ACC112 (cell line): ENCODE data around the gene USH2A.

Experiments used
- H2AFZ ChIP-seq: fragments of 200-600 bp; sonication (generic); one replicate; pipeline ENCODE4 v1.6.0; 2017; ENCODE audit warnings: antibody characterized with exemption, low read length; ENCODE audit not compliant: unreplicated experiment
- H3K27ac ChIP-seq: fragments of 200-600 bp; sonication (generic); 2 replicates; pipeline ENCODE4 v1.5.1; 2014; ENCODE audit warnings: low read depth, mild to moderate bottlenecking, antibody characterized with exemption, low read length, moderate library complexity
- H3K27me3 ChIP-seq: fragments of 200-600 bp; sonication (generic); 2 replicates; pipeline ENCODE4 v1.6.1; 2014; ENCODE audit warnings: mild to moderate bottlenecking, antibody characterized with exemption, low read length, moderate library complexity, mixed read lengths; ENCODE audit not compliant: insufficient read depth
- H3K36me3 ChIP-seq: fragments of 200-600 bp; sonication (generic); 2 replicates; pipeline ENCODE4 v1.6.1; 2016; ENCODE audit warnings: mild to moderate bottlenecking, antibody characterized with exemption, low read length, moderate library complexity, mixed read lengths; ENCODE audit not compliant: insufficient read depth
- H3K4me1 ChIP-seq: fragments of 200-600 bp; sonication (generic); one replicate; pipeline ENCODE4 v1.6.1; 2016; ENCODE audit warnings: low read length, mixed read lengths; ENCODE audit not compliant: insufficient read depth, unreplicated experiment, control insufficient read depth
- H3K4me3 ChIP-seq: fragments of 200-600 bp; sonication (generic); 2 replicates; pipeline ENCODE4 v1.5.1; 2014; ENCODE audit warnings: mild to moderate bottlenecking, low read depth, low read length
- H3K79me2 ChIP-seq: fragments of 200-600 bp; sonication (generic); one replicate; pipeline ENCODE4 v1.6.0; 2016; ENCODE audit warnings: low read length; ENCODE audit not compliant: control insufficient read depth, unreplicated experiment, insufficient read depth

The USH2A gene

DNA sequence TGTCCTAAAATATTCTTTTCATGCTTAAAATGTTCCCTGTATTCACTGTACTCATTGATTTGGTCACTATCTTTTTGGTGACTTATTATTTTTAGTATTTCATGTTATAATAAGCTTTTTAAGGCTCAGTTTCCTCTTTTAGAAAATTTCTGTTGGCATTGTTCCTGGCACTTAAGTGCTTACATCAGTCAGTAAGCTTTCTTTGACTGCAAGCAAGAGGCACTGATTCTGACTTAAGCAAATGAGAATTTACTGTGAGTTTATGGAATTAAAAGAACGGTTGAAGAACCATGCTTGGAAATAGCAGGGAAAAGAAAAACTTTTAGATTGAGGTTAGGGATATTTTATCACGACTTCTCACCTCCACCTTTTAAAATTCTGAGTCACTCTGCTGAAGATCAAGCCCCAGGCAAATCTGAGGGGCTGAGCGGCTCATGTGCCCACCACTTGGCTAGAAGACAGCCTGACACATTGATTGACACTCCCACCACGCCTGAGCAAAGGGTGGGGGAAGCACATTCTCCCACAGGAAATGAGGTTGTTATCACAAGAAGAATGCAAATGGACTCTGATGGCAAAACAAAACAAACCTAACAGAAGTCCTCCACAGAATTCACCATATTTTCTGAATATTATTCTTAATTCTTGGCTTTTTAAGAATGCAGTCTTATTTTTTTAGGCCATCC is 753.3 kb downstream of the USH2A start:
- H3K27ac ChIP-seq = no peak overlapping the region
- no peak overlapping the region for H2AFZ ChIP-seq
- H3K79me2 ChIP-seq = no peaks in the 10 kb centered on the region
- peaks cover 5% of the 10 kb centered on the region; the same call in 1 of the 2 replicates for H3K27me3 ChIP-seq
- no peak overlapping the region for H3K4me3 ChIP-seq
- no peaks in the 10 kb centered on the region for H3K36me3 ChIP-seq
- H3K4me1 ChIP-seq = peaks cover 3% of the 10 kb centered on the region

DNA sequence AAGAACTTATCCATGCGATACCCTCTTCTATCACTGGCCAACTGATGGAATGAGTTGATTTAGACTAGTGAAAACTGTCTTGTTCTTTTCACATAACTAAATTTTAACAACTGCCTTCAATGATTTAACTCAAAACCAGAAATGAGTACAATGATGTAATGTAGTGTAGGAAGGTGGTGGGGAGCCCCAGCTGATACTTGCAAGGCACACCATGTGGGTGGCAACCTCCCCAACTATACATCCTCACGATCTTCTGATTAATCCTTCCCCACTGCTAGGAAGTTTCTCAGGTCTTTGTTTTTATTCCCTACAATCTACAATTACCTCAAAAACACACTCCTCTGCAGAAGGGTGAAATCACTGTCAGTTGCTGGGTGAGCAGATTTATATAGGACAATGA is 755.5 kb downstream of the USH2A start:
- Histone ChIP-seq H3K79me2 (no peaks in the 10 kb centered on the region), H3K4me1 (peaks cover 3% of the 10 kb centered on the region), H3K4me3 (no peak overlapping the region), H3K27ac (no peak overlapping the region), H3K27me3 (peaks cover 5% of the 10 kb centered on the region; the same call in 1 of the 2 replicates), H2AFZ (no peak overlapping the region), H3K36me3 (no peaks in the 10 kb centered on the region)

DNA sequence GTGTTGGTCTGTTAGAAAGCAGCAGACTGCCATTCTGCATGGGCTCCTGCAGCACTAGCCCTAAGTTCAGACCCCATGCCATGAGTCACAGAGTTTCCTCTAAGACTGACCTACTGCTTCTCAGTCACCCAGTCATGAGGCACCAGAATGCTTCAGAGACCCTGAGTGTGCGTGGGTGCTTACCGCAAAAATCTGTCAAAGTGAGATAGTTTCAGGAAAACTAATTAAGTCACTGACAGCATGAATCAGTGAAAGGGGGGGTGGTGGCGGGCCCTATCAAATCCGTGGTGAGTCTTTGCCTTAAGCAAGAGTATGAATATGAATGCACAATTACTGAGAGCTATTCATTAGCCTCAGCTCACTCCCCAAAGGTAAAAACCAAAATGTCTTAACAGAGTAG is 758.0 kb downstream of the USH2A start:
- no peak overlapping the region for H2AFZ ChIP-seq

DNA sequence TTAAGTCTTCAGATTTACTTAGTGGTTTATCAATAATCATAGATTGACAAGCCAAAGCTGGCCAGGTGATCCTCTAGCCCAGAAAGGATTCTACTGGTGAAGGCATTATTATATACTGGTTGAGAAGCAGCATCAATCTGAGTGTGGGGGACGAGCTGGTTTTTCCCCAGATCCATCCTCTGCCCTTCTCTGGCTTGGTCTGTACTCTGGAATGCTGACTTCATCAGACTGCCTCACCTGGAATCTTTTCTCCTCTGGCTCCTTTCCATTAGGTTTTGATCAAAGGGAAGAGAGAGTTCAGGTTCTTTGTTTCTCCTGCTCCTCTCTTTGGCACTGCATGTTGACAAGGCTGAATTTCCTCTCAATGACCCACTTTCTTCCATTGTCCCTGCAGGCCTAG is 762.2 kb downstream of the USH2A start:
- Histone ChIP-seq H3K79me2 (no peaks in the 10 kb centered on the region), H3K27ac (no peak overlapping the region), H3K4me1 (peaks cover 3% of the 10 kb centered on the region), H3K4me3 (no peak overlapping the region), H3K27me3 (peaks cover 5% of the 10 kb centered on the region; the same call in 1 of the 2 replicates), H3K36me3 (no peaks in the 10 kb centered on the region), H2AFZ (no peak overlapping the region)

More for the DNA sequence above, 758.0 kb downstream of the USH2A start:
- Histone ChIP-seq H3K27me3 (no peaks in the 10 kb centered on the region; the same call in 1 of the 2 replicates), H3K4me3 (no peak overlapping the region), H3K27ac (no peak overlapping the region), H3K4me1 (peaks cover 3% of the 10 kb centered on the region), H3K36me3 (no peaks in the 10 kb centered on the region), H3K79me2 (no peaks in the 10 kb centered on the region)

DNA sequence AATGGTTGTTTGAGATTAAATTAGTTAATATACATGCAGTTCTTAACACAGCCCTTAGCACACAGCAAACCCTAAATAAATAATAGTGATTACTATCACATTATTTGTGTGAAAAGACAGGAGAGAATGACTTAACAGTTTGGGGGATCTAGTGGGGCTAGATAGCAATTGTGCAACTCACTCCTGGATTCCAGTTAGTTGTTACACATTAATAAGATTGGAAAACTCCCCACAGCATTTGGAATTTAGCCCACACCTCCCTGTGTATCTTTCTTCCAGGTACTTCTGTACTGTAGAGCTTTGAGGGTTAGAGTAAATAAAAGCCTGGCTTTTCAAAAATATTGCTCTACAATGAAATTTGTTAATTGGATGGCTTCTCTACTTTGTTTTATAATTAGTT is 763.0 kb downstream of the USH2A start:
- Histone ChIP-seq H2AFZ (no peak overlapping the region), H3K79me2 (no peaks in the 10 kb centered on the region), H3K27me3 (peaks cover 5% of the 10 kb centered on the region; the same call in 1 of the 2 replicates), H3K36me3 (no peaks in the 10 kb centered on the region), H3K27ac (no peak overlapping the region), H3K4me1 (no peaks in the 10 kb centered on the region), H3K4me3 (no peak overlapping the region)

DNA sequence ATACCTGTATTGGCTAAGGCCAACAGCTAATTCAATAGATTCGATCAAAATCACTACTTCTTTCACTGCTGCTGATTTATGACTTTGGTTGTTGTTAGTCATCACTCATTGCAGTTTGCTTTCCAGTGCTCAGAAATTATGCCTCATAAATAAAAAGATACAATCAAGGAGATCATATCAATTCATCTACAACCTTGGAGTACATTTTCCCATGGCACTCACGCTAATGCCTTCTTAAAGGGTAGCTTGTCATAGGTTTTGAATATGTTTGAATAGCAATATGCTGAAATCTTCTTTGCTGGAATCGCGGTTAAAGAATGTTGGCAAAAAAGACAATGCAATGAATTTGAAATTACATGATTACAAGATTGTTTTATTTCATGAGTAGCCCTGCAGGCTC is 766.2 kb downstream of the USH2A start:
- Histone ChIP-seq H3K79me2 (no peaks in the 10 kb centered on the region), H3K27ac (no peak overlapping the region), H3K4me1 (peaks cover 3% of the 10 kb centered on the region), H3K4me3 (no peak overlapping the region), H2AFZ (no peak overlapping the region), H3K36me3 (no peaks in the 10 kb centered on the region), H3K27me3 (peaks cover 5% of the 10 kb centered on the region; the same call in 1 of the 2 replicates)

DNA sequence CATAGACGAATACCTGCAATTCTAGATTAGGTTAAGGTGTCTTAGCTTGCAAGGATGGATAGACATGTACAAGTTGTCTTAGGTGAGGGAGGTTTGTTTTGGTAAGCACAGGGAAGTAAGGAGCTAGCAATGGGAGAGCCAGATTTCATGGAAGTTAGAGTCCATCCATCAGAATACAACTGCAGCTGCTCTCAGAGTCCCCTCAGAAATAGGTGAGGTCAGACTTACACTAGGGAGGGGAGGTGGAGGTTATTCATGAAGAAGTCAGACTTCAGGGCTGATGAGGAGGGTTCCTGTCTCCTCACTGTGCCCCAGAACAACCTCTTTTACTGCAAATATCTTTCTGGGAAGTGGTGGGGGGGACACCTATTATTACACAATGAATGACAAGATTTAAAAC is 770.9 kb downstream of the USH2A start:
- Histone ChIP-seq H3K27me3 (peaks cover 3% of the 10 kb centered on the region; the same call in 1 of the 2 replicates), H3K27ac (no peak overlapping the region), H3K36me3 (no peaks in the 10 kb centered on the region), H3K4me3 (no peak overlapping the region), H3K79me2 (no peaks in the 10 kb centered on the region), H2AFZ (peak overlapping the region; percentile 19), H3K4me1 (peaks cover 10% of the 10 kb centered on the region)

DNA sequence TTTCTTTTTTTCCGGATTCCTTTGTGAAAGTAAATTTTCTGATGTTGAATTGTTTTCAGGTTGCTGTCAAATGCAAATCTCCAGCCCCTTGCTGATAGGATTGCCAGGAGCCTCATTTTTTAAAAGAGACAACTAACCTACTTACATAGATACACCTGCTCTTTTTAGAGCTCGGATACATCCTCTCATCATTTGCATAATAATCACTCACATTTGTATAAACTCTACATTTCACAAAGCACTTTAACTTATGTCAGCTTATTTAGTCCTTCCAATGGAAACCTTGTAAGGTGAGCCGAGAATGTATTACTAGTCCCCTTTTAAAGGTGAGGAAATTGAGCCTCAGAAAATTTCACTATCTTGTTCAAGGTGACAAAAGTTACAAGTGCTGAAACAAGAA is 771.4 kb downstream of the USH2A start:
- no peaks in the 10 kb centered on the region for H3K79me2 ChIP-seq

DNA sequence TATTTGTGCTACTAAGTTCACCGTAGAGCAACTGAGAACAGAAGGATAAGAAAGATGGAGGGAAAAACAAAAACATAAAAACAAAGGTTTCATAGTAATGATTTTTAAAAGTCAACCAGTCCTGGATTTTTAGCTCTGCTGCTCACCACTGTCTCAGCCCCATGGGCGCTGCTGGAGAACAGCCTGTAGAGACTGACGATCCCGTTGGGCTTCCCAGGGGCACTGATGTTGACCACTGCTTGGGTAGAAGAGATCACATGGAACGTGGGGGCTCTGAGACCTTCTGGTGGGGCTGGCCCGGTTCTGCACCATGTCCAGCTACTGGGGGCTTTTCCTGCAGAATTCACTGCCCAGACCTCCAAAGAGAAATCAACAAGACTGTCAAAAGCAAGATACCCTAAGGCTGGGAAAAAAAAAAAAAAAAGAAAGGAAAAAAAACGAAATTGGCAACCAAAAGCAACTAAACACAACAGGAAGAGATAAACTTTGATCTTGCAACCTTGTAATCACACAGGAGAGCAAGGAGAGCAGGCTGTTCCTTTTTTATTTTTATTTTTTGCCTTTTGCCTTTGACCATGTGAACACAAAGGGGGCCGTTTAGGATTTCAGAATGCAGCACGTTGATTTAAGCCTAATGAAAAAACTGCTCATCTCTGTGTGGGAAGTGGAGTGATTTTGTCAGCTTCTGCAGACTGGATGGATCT is 772.6 kb downstream of the USH2A start:
- no peaks in the 10 kb centered on the region for H3K36me3 ChIP-seq
- H3K27ac ChIP-seq = no peak overlapping the region
- H3K4me1 ChIP-seq = peaks cover 10% of the 10 kb centered on the region
- H3K79me2 ChIP-seq = no peaks in the 10 kb centered on the region
- H3K4me3 ChIP-seq = no peak overlapping the region
- peak overlapping the region; percentile 31 for H2AFZ ChIP-seq
- no peaks in the 10 kb centered on the region for H3K27me3 ChIP-seq

More for the DNA sequence above, 771.4 kb downstream of the USH2A start:
- Histone ChIP-seq H2AFZ (peak overlapping the region; percentile 31), H3K27me3 (no peaks in the 10 kb centered on the region), H3K36me3 (no peaks in the 10 kb centered on the region), H3K4me3 (peak overlapping the region; percentile 56), H3K27ac (no peak overlapping the region), H3K4me1 (peaks cover 10% of the 10 kb centered on the region)

DNA sequence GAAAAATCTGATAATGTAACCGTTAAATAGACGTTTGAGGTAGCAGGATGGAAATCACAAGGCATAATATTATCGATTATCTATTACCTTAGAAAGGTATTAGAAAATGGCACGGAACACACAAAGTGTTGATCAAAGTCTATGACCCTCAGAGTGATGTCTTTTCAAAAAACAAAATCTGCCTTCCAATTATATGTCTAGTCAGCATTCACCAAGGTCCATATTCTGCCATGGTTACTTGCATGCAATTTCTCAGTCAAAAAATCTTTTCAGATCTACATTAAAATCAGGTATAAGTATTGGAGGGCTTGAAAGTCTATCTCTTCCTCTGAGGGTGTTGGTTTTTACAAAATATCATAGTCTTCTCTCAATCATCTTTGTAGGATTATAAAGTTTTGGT is 774.3 kb downstream of the USH2A start:
- Histone ChIP-seq H3K4me3 (no peak overlapping the region), H3K27ac (no peak overlapping the region), H3K27me3 (no peaks in the 10 kb centered on the region)

DNA sequence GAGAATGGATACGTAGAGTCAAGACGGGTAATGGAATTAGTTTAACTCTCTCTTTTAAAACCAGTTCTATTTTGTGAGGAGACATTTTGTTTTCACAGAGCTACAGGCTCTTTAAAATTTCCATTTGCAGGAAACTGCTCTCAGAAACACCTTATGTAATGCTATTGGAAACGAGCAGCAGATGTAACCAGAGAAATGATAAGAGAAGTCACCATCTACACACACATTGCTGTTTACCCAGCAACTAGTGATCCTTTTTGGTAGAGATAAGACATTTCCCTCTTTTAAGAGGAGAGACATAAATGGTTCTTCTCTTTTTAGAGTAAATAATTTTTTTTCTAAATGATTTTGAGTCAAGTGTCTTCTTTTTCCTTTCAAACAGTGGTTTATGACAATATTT is 775.5 kb downstream of the USH2A start:
- no peaks in the 10 kb centered on the region for H3K79me2 ChIP-seq
- no peaks in the 10 kb centered on the region for H3K27me3 ChIP-seq
- H3K4me1 ChIP-seq = peaks cover 10% of the 10 kb centered on the region
- no peaks in the 10 kb centered on the region for H3K36me3 ChIP-seq
- no peak overlapping the region for H3K4me3 ChIP-seq
- no peak overlapping the region for H3K27ac ChIP-seq
- H2AFZ ChIP-seq = no peak overlapping the region

More for the DNA sequence above, 774.3 kb downstream of the USH2A start:
- peaks cover 10% of the 10 kb centered on the region for H3K4me1 ChIP-seq
- H3K79me2 ChIP-seq = no peaks in the 10 kb centered on the region
- H3K36me3 ChIP-seq = no peaks in the 10 kb centered on the region
- H2AFZ ChIP-seq = no peak overlapping the region
